ENCODE measurements around the gene YBX1.

YBX1 gene

DNA sequence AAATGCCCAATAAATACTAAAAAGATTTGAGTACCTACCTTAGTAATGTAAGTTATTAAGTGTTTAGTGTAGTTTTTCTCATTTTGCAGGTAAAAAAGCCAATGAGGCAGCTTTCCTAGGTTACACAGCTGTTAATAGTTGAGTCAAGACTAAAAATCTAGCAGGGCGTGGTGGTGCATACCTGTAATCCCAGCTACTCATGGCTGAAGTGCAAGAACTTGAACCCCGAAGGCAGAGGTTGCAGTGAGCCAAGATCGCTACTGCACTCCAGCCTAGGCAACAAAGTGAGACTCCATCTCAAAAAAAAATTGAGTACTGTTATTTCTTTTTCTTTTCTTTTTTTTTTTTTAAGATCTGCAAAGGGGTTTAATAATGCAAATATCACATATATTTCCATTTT lies 7.7 kb downstream of the YBX1 start:
- DNase-seq (ENCODE audit: low read depth) = no peak
- TF ChIP-seq, protein P1, sequence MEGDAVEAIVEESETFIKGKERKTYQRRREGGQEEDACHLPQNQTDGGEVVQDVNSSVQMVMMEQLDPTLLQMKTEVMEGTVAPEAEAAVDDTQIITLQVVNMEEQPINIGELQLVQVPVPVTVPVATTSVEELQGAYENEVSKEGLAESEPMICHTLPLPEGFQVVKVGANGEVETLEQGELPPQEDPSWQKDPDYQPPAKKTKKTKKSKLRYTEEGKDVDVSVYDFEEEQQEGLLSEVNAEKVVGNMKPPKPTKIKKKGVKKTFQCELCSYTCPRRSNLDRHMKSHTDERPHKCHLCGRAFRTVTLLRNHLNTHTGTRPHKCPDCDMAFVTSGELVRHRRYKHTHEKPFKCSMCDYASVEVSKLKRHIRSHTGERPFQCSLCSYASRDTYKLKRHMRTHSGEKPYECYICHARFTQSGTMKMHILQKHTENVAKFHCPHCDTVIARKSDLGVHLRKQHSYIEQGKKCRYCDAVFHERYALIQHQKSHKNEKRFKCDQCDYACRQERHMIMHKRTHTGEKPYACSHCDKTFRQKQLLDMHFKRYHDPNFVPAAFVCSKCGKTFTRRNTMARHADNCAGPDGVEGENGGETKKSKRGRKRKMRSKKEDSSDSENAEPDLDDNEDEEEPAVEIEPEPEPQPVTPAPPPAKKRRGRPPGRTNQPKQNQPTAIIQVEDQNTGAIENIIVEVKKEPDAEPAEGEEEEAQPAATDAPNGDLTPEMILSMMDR (IDR thresholded peaks at IDR 0.05; ENCODE audit: insufficient read depth, low read depth, low read length, missing control alignments) = no peak
- H3K4me3 ChIP-seq (ENCODE audit: low read depth, low read length) = no peak overlapping the region

DNA sequence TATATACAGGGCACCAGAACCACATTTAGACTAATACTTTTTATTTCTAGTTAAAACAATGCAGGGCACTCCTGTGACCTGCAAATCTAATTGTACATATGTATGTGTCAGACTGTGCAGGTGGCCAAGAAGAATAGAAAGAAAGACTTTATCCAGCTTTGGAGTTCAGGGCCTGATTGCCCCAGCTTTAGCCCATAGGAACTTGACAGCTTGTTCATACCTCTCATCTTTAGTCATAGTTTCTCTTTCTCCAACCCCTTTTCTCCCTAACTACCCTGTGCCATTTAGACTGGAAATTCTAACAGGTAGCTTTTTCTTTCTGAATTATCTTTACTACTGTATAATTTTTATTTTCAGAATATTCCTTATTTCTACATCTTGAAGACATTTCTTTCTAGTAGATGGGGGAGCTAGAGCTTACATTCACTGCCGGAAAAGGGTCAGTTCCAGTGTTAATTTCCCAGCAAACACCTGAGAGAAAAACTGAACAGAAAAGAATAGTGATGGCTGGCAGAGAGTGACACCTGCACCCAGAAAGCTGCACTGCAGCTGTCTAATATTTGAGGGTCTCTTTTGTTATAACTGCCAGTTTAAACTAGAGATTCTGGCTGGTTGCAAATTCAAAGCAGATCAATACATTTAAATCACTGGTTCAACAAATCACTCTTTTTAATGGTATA lies 8.4 kb downstream of the YBX1 start:
- DNase-seq (ENCODE audit: low read depth) = peak; percentile 35
- TF ChIP-seq, protein P1 (IDR thresholded peaks at IDR 0.05; ENCODE audit: insufficient read depth, low read depth, low read length, missing control alignments) = peak; percentile 31
- peak overlapping the region; percentile 24 for H3K4me3 ChIP-seq (ENCODE audit: low read depth, low read length)

DNA sequence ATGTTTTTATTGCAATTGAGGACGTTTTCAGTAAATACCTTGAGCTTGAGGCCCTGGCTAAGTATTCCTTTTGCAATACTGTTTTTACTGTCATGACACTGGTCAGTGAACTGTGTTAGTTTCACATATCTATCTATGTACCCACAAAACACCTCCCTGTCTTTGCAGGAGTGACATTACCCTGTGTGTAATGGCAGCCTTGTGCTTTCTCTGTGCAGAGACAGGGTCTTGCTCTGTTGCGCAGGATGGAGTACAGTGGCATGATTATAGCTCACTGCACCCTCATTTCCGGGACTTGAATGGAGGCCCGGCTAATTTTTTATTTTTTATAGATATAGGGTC lies 8.9 kb downstream of the YBX1 start:
- TF ChIP-seq, protein P1 (IDR thresholded peaks at IDR 0.05; ENCODE audit: insufficient read depth, low read depth, low read length, missing control alignments) = no peak
- peak; percentile 50 for DNase-seq (ENCODE audit: low read depth)
- no peak overlapping the region for H3K4me3 ChIP-seq (ENCODE audit: low read depth, low read length)

DNA sequence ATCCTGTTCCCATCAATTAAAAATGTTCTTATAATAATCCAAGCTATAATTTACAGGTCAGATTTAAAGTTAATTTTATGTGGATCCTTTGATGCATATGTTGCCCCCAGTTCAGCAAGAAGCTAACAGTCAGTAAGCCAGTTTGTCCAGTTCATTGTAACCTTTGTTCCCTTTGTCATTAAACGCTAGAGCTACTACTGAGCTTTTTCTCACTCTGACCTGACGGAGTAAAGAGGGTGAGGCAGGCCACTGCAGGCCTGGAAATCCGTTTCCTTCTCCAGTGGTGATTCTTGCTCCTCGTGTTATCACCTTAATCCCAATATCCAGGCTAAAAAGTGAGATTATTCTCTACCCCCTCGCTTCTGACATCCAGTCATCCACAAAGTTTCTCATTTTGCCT lies 10.2 kb downstream of the YBX1 start:
- H3K4me3 ChIP-seq (ENCODE audit: low read depth, low read length) = no peak overlapping the region
- DNase-seq (ENCODE audit: low read depth) = no peak
- TF ChIP-seq, protein P1 (IDR thresholded peaks at IDR 0.05; ENCODE audit: insufficient read depth, low read depth, low read length, missing control alignments) = no peak

DNA sequence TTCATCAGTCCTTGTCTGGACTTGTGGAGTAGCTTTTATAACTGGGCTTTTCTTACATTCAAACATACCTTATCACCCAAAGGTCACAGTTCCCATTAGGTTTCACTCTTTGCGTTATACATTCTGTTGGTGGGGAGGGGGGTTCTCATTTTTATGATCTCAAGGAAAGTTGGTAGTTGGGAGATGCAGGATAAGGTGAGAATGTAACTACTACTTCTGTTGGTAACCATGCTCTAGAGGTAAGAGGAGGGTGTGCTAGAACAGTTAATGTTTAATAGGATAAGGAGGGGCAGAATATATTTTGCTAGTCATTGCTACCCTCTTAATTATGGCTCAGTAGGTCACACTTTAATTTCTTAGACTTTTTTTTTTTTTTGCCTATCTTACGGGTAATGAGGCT lies 10.7 kb downstream of the YBX1 start:
- no peak overlapping the region for H3K4me3 ChIP-seq (ENCODE audit: low read depth, low read length)
- no peak for DNase-seq (ENCODE audit: low read depth)
- TF ChIP-seq, protein P1 (IDR thresholded peaks at IDR 0.05; ENCODE audit: insufficient read depth, low read depth, low read length, missing control alignments) = no peak

DNA sequence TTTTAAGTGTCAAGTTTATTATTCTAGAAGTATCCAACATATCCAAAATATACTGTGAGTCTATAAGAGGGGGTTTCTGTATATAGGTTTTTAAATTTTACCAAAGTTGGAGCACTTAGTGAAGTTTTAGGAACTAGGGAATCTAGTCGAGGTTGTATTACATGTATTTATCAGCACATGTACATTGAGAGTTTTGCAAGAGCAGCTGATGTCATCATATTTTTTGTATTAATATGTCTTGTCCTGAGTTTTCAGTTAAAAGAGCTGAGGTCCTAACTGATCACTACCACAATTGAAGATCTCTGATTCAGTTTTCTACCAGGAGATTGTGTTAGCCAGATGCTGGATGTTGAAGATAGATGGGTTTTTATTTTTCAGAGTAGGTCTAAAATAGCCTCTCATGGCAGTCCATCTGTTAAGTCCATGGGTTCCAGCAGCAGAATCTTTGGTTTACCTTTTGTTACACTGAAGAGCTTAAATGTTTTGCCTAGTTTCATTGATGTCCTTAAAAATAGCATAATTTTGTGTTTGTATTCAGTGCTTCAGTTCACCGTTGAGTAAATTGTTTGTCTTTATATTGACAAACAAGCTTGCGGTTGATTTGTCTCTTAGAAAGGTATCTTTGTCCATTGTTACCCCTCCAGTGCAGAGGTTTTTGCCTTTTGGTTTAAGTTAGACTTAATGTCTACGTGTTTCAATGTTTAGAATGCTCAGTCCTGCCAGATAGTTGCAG lies 16.0 kb downstream of the YBX1 start:
- no peak overlapping the region for H3K4me3 ChIP-seq (ENCODE audit: low read depth, low read length)
- DNase-seq (ENCODE audit: low read depth) = no peak
- TF ChIP-seq, protein P1 (IDR thresholded peaks at IDR 0.05; ENCODE audit: insufficient read depth, low read depth, low read length, missing control alignments) = no peak

All from GM12865 (cell line).